Adrenal gland (tissue), 5 donors: ENCODE data around the gene PFKP.

Source experiments
- POLR2A ChIP-seq, 2 donors: fragments of 450-650 bp; IDR thresholded peaks; one replicate each; pipeline ENCODE4 v1.6.1; 2017; ENCODE audit warnings: antibody characterized with exemption in 2 of 2, mild to moderate bottlenecking in 2 of 2, moderate library complexity in 1 of 2
- TF ChIP-seq, protein P1 (sequence below), 6 experiments: fragments of 450-650 bp in 4 of 6; fragments of 200-600 bp in 2 of 6; sonication (generic) in 1 of 6; IDR thresholded peaks; 1 replicate in 5 of 6; 2 replicates in 1 of 6; pipeline versions ENCODE4 v1.5.1 to v1.8.0; 2016 to 2021; ENCODE audit warnings: antibody characterized with exemption in 6 of 6, mild to moderate bottlenecking in 2 of 6, moderate library complexity in 1 of 6
- donor health status: DM: no; HTN: no; CAD: no.

- TF ChIP-seq, protein P1, sequence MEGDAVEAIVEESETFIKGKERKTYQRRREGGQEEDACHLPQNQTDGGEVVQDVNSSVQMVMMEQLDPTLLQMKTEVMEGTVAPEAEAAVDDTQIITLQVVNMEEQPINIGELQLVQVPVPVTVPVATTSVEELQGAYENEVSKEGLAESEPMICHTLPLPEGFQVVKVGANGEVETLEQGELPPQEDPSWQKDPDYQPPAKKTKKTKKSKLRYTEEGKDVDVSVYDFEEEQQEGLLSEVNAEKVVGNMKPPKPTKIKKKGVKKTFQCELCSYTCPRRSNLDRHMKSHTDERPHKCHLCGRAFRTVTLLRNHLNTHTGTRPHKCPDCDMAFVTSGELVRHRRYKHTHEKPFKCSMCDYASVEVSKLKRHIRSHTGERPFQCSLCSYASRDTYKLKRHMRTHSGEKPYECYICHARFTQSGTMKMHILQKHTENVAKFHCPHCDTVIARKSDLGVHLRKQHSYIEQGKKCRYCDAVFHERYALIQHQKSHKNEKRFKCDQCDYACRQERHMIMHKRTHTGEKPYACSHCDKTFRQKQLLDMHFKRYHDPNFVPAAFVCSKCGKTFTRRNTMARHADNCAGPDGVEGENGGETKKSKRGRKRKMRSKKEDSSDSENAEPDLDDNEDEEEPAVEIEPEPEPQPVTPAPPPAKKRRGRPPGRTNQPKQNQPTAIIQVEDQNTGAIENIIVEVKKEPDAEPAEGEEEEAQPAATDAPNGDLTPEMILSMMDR (IDR thresholded peaks at IDR 0.05): no peak
- TF ChIP-seq POLR2A (IDR thresholded peaks at IDR 0.05): no peak
Measured at GRCh38 chr10:3140280-3140679, 72.9 kb downstream of the PFKP start.
